A549 (cell line): Measurements from ENCODE around the gene SERPINC1. TPM values are rescaled to one million over a fixed set of nuclear protein-coding genes. Genes with fewer than 3 reads are reported as not detected.
"Not testable (repeated sequence)": the region's sequence is repeated elsewhere in the genome, so short reads cannot be mapped to it uniquely, and the experiment has no call there.

Experiments
- ATAC-seq, 2 experiments: fragments of 200-7000 bp in 1 of 2; fragments of >200 bp in 1 of 2; cut with Nextera tagmentation in 1 of 2; cut with Tn5 transposase in 1 of 2; 3 replicates each; pipeline versions ENCODE4 v1.8.0 to v1.9.1; 2018 to 2020; ENCODE audit warnings: mild to moderate bottlenecking in 1 of 2, moderate library complexity in 1 of 2
- CTCF ChIA-PET: fragments of 300-600 bp; sonication (Branson Sonifier 250); formaldehyde crosslinking; extraction: SDS; loops from one replicate; lab custom pipeline; 2021; ENCODE audit warnings: antibody characterized with exemption, inconsistent platforms; lab: Yijun Ruan, JAX
- POLR2A ChIA-PET: fragments of 350-600 bp; formaldehyde crosslinking; extraction: SDS; loops from one replicate; lab custom pipeline; 2021; ENCODE audit warnings: antibody characterized with exemption, inconsistent platforms; lab: Yijun Ruan, JAX
- DNase-seq, 2 experiments: peaks; one replicate each; pipeline versions ENCODE4 v3.0.0 to v3.0.0-alpha.2; 2011 to 2016; ENCODE audit warnings: low read depth in 1 of 2, low spot score in 1 of 2
- FAIRE-seq: peaks from 2 replicates; lab custom pipeline; 2011; peaks lifted over from hg19 to GRCh38; lab: Jason Lieb, UNC
- H3K27ac ChIP-seq, 2 experiments: fragments of >200 bp; sonication (Bioruptor Twin); formaldehyde crosslinking; 3 replicates each; pipeline ENCODE4 v1.5.1; 2016 to 2017
- H3K4me1 ChIP-seq: fragments of >200 bp; sonication (Bioruptor Twin); formaldehyde crosslinking; 3 replicates; pipeline ENCODE4 v1.6.1; 2016
- H3K4me2 ChIP-seq: fragments of >200 bp; sonication (Bioruptor Twin); formaldehyde crosslinking; 3 replicates; pipeline ENCODE4 v1.6.1; 2016
- H3K4me3 ChIP-seq: fragments of >200 bp; sonication (Bioruptor Twin); formaldehyde crosslinking; 3 replicates; pipeline ENCODE4 v1.5.1; 2016
- H3K9me3 ChIP-seq: fragments of >200 bp; sonication (Bioruptor Twin); formaldehyde crosslinking; 3 replicates; pipeline ENCODE4 v1.6.1; 2016
- BCL3 ChIP-seq: fragments of >200 bp; sonication (Bioruptor Twin); formaldehyde crosslinking; IDR thresholded peaks from 3 replicates; pipeline ENCODE4 v1.6.1; 2016
- BHLHE40 ChIP-seq: IDR thresholded peaks from 2 replicates; pipeline ENCODE4 v1.6.1; 2012; ENCODE audit warnings: low read depth, low read length, inconsistent platforms
- CBX8 ChIP-seq: fragments of 200-600 bp; sonication (generic); IDR thresholded peaks from 2 replicates; pipeline ENCODE4 v1.6.1; 2016
- CEBPB ChIP-seq, 2 experiments: fragments of >200 bp in 1 of 2; sonication (Bioruptor Twin) in 1 of 2; formaldehyde crosslinking in 1 of 2; IDR thresholded peaks; 2 replicates each; pipeline ENCODE4 v1.6.1; 2012 to 2016
- CTCF ChIP-seq: fragments of >200 bp; sonication (Bioruptor Twin); formaldehyde crosslinking; IDR thresholded peaks from 3 replicates; pipeline ENCODE4 v1.5.1; 2016
- EHMT2 ChIP-seq: fragments of 200-600 bp; sonication (generic); IDR thresholded peaks from 2 replicates; pipeline ENCODE4 v1.6.1; 2016; ENCODE audit warnings: antibody characterized with exemption, low read depth, mild to moderate bottlenecking, moderate library complexity
- ELK1 ChIP-seq: fragments of 150-350 bp; IDR thresholded peaks from 2 replicates; pipeline ENCODE4 v1.6.1; 2014; ENCODE audit warnings: low read depth, mild to moderate bottlenecking, low read length
- EP300 ChIP-seq, 2 experiments: fragments of >200 bp; sonication (Bioruptor Twin); formaldehyde crosslinking; IDR thresholded peaks; 2 replicates in 1 of 2; 3 replicates in 1 of 2; pipeline ENCODE4 v1.6.1; 2016 to 2017
- FOSB ChIP-seq: fragments of 250-450 bp; sonication (Bioruptor Pico); IDR thresholded peaks from 2 replicates; pipeline ENCODE4 v1.5.0; 2020; ENCODE audit warnings: mild to moderate bottlenecking, moderate library complexity
- FOSL2 ChIP-seq, 2 experiments: fragments of 450-650 bp in 1 of 2; fragments of >200 bp in 1 of 2; sonication (Bioruptor Twin) in 1 of 2; formaldehyde crosslinking; IDR thresholded peaks; 2 replicates each; pipeline versions ENCODE4 v1.5.0 to v1.6.1; 2016 to 2020; ENCODE audit warnings: mild to moderate bottlenecking in 1 of 2, moderate library complexity in 1 of 2
- FOXS1 ChIP-seq: fragments of 250-450 bp; sonication (Bioruptor Pico); IDR thresholded peaks from 2 replicates; pipeline ENCODE4 v1.5.0; 2020; ENCODE audit warnings: mild to moderate bottlenecking, moderate library complexity
- HDAC2 ChIP-seq: fragments of 200-600 bp; sonication (generic); IDR thresholded peaks from 2 replicates; pipeline ENCODE4 v1.6.1; 2016
- HEYL ChIP-seq: fragments of 250-450 bp; sonication (Bioruptor Pico); IDR thresholded peaks from 2 replicates; pipeline ENCODE4 v1.8.0; 2021; ENCODE audit warnings: mild to moderate bottlenecking, moderate library complexity
- HOXB13 ChIP-seq: fragments of 250-450 bp; sonication (Bioruptor Pico); IDR thresholded peaks from 2 replicates; pipeline ENCODE4 v1.5.0; 2020; ENCODE audit warnings: low read depth, mild to moderate bottlenecking, moderate library complexity
- MAZ ChIP-seq: fragments of 150-350 bp; IDR thresholded peaks from 2 replicates; pipeline ENCODE4 v1.6.1; 2014; ENCODE audit warnings: antibody characterized with exemption, low read depth, low read length, borderline replicate concordance
- PHF8 ChIP-seq: fragments of 200-600 bp; sonication (generic); IDR thresholded peaks from 2 replicates; pipeline ENCODE4 v1.6.1; 2016; ENCODE audit warnings: low read depth, mild to moderate bottlenecking, antibody characterized with exemption, moderate library complexity, borderline replicate concordance
- RAD21 ChIP-seq, 2 experiments: fragments of >200 bp in 1 of 2; sonication (Bioruptor Twin) in 1 of 2; formaldehyde crosslinking in 1 of 2; IDR thresholded peaks in 1 of 2; conservative IDR thresholded peaks in 1 of 2; 2 replicates in 1 of 2; 3 replicates in 1 of 2; pipeline ENCODE4 v1.6.1; 2012 to 2018; ENCODE audit warnings: inconsistent platforms in 1 of 2
- RARB ChIP-seq: fragments of 250-450 bp; sonication (Bioruptor Pico); IDR thresholded peaks from 2 replicates; pipeline ENCODE4 v1.8.0; 2021; ENCODE audit warnings: mild to moderate bottlenecking, moderate library complexity
- RCOR1 ChIP-seq: fragments of 150-350 bp; IDR thresholded peaks from 2 replicates; pipeline ENCODE4 v1.6.1; 2014; ENCODE audit warnings: antibody characterized with exemption, low read length, low read depth
- SMC3 ChIP-seq: fragments of >200 bp; sonication (Bioruptor Twin); formaldehyde crosslinking; IDR thresholded peaks from 3 replicates; pipeline ENCODE4 v1.6.1; 2018; ENCODE audit warnings: inconsistent platforms
- SREBF2 ChIP-seq: fragments of 450-650 bp; IDR thresholded peaks from 2 replicates; pipeline ENCODE4 v1.6.1; 2014; ENCODE audit warnings: mild to moderate bottlenecking, moderate library complexity
- TFCP2L1 ChIP-seq: fragments of 250-450 bp; sonication (Bioruptor Pico); IDR thresholded peaks from 2 replicates; pipeline ENCODE4 v1.5.0; 2021; ENCODE audit warnings: mild to moderate bottlenecking
- ZNF302 ChIP-seq: fragments of 250-450 bp; sonication (Bioruptor Pico); IDR thresholded peaks from 2 replicates; pipeline ENCODE4 v1.9.0; 2021; ENCODE audit warnings: inconsistent platforms, mild to moderate bottlenecking, moderate library complexity
- WGBS: methylation state at CpG from one replicate; pipeline ENCODE4 v1.1.6; 2017; ENCODE audit errors: missing lambda C conversion rate; 5-methylcytosine and 5-hydroxymethylcytosine counted together
- polyA minus RNA-seq: library from RNA; depleted of rRNA, polyadenylated mRNA; stranded (reverse); fragments of >200 nt; gene quantifications from 2 replicates; pipeline ENCODE4 v1.2.3, GENCODE V29; 2011; rRNA and poly(A)+ RNA removed
- polyA plus RNA-seq, 4 experiments: library from polyadenylated mRNA; depleted of rRNA in 3 of 4; stranded (reverse); fragments of >200 nt; fragmentation: RNase III in 1 of 4; extraction: RNeasy Plus Mini Kit Qiagen cat#74134 plus additional on column Dnase treatment in 1 of 4; gene quantifications; 2 replicates in 3 of 4; 3 replicates in 1 of 4; pipeline ENCODE4 v1.2.3, GENCODE V29; 2011 to 2017
- TF ChIP-seq, protein P1 (sequence below): fragments of 450-650 bp; IDR thresholded peaks from 2 replicates; pipeline ENCODE4 v1.6.1; 2014; ENCODE audit warnings: antibody characterized with exemption

Gene SERPINC1
- polyA plus RNA-seq (2011; rRNA removed) (0.13 and 0.15 TPM in 2 replicates), polyA plus RNA-seq (2017; fragmentation: RNase III; extraction: RNeasy Plus Mini Kit Qiagen cat#74134 plus additional on column Dnase treatment) (0.05 to 0.13 TPM (median 0.05 TPM) in 3 replicates), polyA minus RNA-seq (not detected in 2 replicates)
- polyA plus RNA-seq (2012; cell fraction: cytosol; rRNA removed) = 0.04 and 0.05 TPM in 2 replicates
- 0.20 TPM in 1 of 2 replicates, not detected in the other for polyA plus RNA-seq (2012; cell fraction: nucleus; rRNA removed)

DNA sequence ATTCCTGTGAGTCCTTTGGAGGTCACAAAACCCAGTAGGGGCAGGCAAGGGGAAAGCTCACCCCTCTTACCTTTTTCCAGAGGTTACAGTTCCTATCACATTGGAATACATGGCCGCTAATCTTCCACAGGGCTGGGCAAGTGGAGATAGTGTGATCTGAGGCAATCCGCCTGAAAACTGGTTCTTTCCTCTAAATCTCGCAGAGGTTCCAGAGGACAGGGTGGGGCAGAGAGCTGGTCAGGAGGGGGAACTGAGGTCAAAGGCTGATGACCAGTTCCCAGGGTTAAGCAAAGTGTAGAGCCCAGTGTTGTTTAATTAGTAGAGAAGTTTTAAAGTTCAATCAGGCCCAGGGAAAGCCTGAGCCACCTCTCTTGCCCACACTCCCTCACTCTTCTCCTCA lies at the start of gene SERPINC1:
Gene SERPINC1, minus strand, starts transcription at position 179 of the 400 bp plus-strand sequence. Its CDS starts 68 bp downstream, at position 111.
- ChIA-PET CTCF (no interaction called here), POLR2A (interaction anchor here (1.4 kb wide), 1 partner anchor 49 kb away, joined by 3 read pairs; the partner anchor contains the start of gene ZBTB37)
- no peak within 1 kb of the TSS for H3K27ac ChIP-seq
- H3K4me3 ChIP-seq = no peak within 1 kb of the TSS
- TF ChIP-seq CEBPB (IDR thresholded peaks at IDR 0.05) = no peak
- no peak for TF ChIP-seq HDAC2
- TF ChIP-seq RAD21 (conservative IDR thresholded peaks at IDR 0.05 in 1 of 2, IDR thresholded peaks at IDR 0.05 in 1 of 2) = no peak
- TF ChIP-seq RCOR1 = no peak
- no peak for TF ChIP-seq CBX8
- TF ChIP-seq SREBF2 = no peak
- no peak for TF ChIP-seq SMC3
- TF ChIP-seq EP300 (IDR thresholded peaks at IDR 0.05) = no peak
- TF ChIP-seq BCL3 = no peak
- no peak for TF ChIP-seq BHLHE40
- no peak for TF ChIP-seq PHF8
- no peak for TF ChIP-seq RARB (CRISPR knock-in tag)
- TF ChIP-seq FOXS1 (CRISPR knock-in tag) = no peak
- TF ChIP-seq FOSB (CRISPR knock-in tag) = no peak
- TF ChIP-seq CTCF = no peak
- TF ChIP-seq ZNF302 = no peak
- TF ChIP-seq TFCP2L1 (CRISPR knock-in tag) = no peak
- TF ChIP-seq, protein P1, sequence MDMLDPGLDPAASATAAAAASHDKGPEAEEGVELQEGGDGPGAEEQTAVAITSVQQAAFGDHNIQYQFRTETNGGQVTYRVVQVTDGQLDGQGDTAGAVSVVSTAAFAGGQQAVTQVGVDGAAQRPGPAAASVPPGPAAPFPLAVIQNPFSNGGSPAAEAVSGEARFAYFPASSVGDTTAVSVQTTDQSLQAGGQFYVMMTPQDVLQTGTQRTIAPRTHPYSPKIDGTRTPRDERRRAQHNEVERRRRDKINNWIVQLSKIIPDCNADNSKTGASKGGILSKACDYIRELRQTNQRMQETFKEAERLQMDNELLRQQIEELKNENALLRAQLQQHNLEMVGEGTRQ = no peak
- ATAC-seq (no peak), FAIRE-seq (no peak), DNase-seq (no peak)
- H3K4me2 ChIP-seq = no peak within 1 kb of the TSS
- no peaks in the 10 kb centered on the region for H3K9me3 ChIP-seq
- WGBS = 86% methylated on average over 3 of the region's 3 CpGs
- no peaks in the 10 kb centered on the region for H3K4me1 ChIP-seq

DNA sequence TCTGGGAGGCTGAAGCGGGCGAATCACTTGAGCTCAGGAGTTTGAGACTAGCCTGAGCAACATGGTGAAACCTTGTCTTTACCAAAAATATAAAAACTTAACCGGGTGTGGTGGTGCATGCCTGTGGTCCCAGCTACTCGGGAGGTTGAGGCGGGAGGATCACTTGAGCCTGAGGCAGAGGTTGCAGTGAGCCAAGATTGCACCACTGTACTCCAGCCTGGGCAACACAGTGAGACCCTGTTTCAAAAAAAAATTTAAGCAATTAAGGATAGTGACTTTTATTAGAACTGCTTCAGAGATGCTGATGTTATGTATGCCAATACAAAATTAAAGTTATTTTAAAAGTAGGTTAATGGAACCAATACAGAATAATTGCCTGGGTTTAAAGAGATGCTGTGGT lies 48.8 kb upstream of the SERPINC1 start:
- FAIRE-seq, ATAC-seq, H3K9me3 ChIP-seq: not testable (repeated sequence)

GRCh38 chr1:173963477-173963876 lies 46.4 kb upstream of the SERPINC1 start:
- no peak for TF ChIP-seq RARB (CRISPR knock-in tag)
- TF ChIP-seq FOSL2 (IDR thresholded peaks at IDR 0.05) = no peak
- no peak for TF ChIP-seq FOSL2 (CRISPR knock-in tag; IDR thresholded peaks at IDR 0.05)
- TF ChIP-seq BCL3 = no peak
- no peak for TF ChIP-seq MAZ
- no peak for TF ChIP-seq ELK1
- no peak for TF ChIP-seq TFCP2L1 (CRISPR knock-in tag)
- TF ChIP-seq RAD21 (conservative IDR thresholded peaks at IDR 0.05 in 1 of 2, IDR thresholded peaks at IDR 0.05 in 1 of 2) = no peak
- TF ChIP-seq SREBF2 = no peak
- TF ChIP-seq ZNF302 = no peak
- no peak for TF ChIP-seq PHF8
- no peak for TF ChIP-seq EHMT2
- TF ChIP-seq HOXB13 (CRISPR knock-in tag) = no peak
- TF ChIP-seq HEYL (CRISPR knock-in tag) = no peak
- no peaks in the 10 kb centered on the region for H3K9me3 ChIP-seq
- no peak overlapping the region for H3K4me3 ChIP-seq
- no peak for ATAC-seq
- 89% methylated on average over 1 of the region's 1 CpG for WGBS
- ChIA-PET CTCF (no interaction called here), POLR2A (no interaction called here)
- no peak overlapping the region for H3K4me2 ChIP-seq
- DNase-seq = no peak
- H3K4me1 ChIP-seq = no peaks in the 10 kb centered on the region
- FAIRE-seq = no peak
- no peak overlapping the region for H3K27ac ChIP-seq

More for the DNA sequence above, 48.8 kb upstream of the SERPINC1 start:
- 96% methylated on average over 5 of the region's 5 CpGs for WGBS
- CTCF ChIA-PET, H3K27ac ChIP-seq, H3K4me1 ChIP-seq, H3K4me3 ChIP-seq, DNase-seq, POLR2A ChIA-PET, H3K4me2 ChIP-seq: not testable (repeated sequence)
